Astrocyte (in vitro differentiated cells and primary cell): ENCODE measurements around the gene ERAP2. TPM values are rescaled to one million over a fixed set of nuclear protein-coding genes. Genes with fewer than 3 reads are reported as not detected.

Source experiments
- DNase-seq: peaks from one replicate; pipeline ENCODE4 v3.0.0-alpha.2; 2010; ENCODE audit warnings: low read depth
- FAIRE-seq: peaks from 2 replicates; lab custom pipeline; 2011; peaks lifted over from hg19 to GRCh38; lab: Jason Lieb, UNC
- H2AFZ ChIP-seq: 2 replicates; pipeline ENCODE4 v1.6.0; 2012; ENCODE audit warnings: low read depth, low read length, inconsistent platforms
- H3K27ac ChIP-seq: 2 replicates; pipeline ENCODE4 v1.5.1; 2011; ENCODE audit warnings: low read depth, low read length, inconsistent platforms
- H3K27me3 ChIP-seq: 2 replicates; pipeline ENCODE4 v1.6.0; 2011; ENCODE audit warnings: low read length, inconsistent platforms; ENCODE audit not compliant: insufficient read depth
- H3K36me3 ChIP-seq: 2 replicates; pipeline ENCODE4 v1.5.1; 2011; ENCODE audit warnings: low read length, inconsistent platforms; ENCODE audit not compliant: insufficient read depth
- H3K4me1 ChIP-seq: 2 replicates; pipeline ENCODE4 v1.5.1; 2011; ENCODE audit warnings: low read length, inconsistent platforms; ENCODE audit not compliant: insufficient read depth
- H3K4me2 ChIP-seq: 2 replicates; pipeline ENCODE4 v1.6.0; 2012; ENCODE audit warnings: low read length, inconsistent platforms
- H3K4me3 ChIP-seq: 2 replicates; pipeline ENCODE4 v1.5.1; 2011; ENCODE audit warnings: low read depth, mild to moderate bottlenecking, low read length, inconsistent platforms; ENCODE audit not compliant: insufficient read depth
- H3K79me2 ChIP-seq: 2 replicates; pipeline ENCODE4 v1.6.0; 2012; ENCODE audit warnings: mild to moderate bottlenecking, low read length, inconsistent platforms; ENCODE audit not compliant: insufficient read depth
- H3K9ac ChIP-seq: 2 replicates; pipeline ENCODE4 v1.6.0; 2012; ENCODE audit warnings: mild to moderate bottlenecking, low read length, inconsistent platforms
- H3K9me3 ChIP-seq: 2 replicates; pipeline ENCODE4 v1.5.1; 2012; ENCODE audit warnings: low read depth, mild to moderate bottlenecking, low read length, inconsistent platforms; ENCODE audit not compliant: insufficient read depth
- H4K20me1 ChIP-seq: 2 replicates; pipeline ENCODE4 v1.6.0; 2012; ENCODE audit warnings: low read length, inconsistent platforms; ENCODE audit not compliant: insufficient read depth
- H3K27ac Mint-ChIP-seq: one replicate; pipeline ENCODE4 v1.8.0; 2021; ENCODE audit warnings: mild to moderate bottlenecking, mixed read lengths; ENCODE audit not compliant: unreplicated experiment
- H3K27me3 Mint-ChIP-seq: one replicate; pipeline ENCODE4 v1.8.0; 2021; ENCODE audit warnings: low read depth, mixed read lengths; ENCODE audit not compliant: unreplicated experiment
- H3K36me3 Mint-ChIP-seq: one replicate; pipeline ENCODE4 v1.8.0; 2021; ENCODE audit warnings: low read depth, mixed read lengths; ENCODE audit not compliant: unreplicated experiment
- H3K4me1 Mint-ChIP-seq: one replicate; pipeline ENCODE4 v1.8.0; 2021; ENCODE audit warnings: low read depth, mixed read lengths; ENCODE audit not compliant: unreplicated experiment
- H3K4me3 Mint-ChIP-seq: one replicate; pipeline ENCODE4 v1.8.0; 2021; ENCODE audit warnings: mild to moderate bottlenecking, moderate library complexity, mixed read lengths; ENCODE audit not compliant: unreplicated experiment
- H3K9me3 Mint-ChIP-seq: one replicate; pipeline ENCODE4 v1.8.0; 2021; ENCODE audit warnings: mild to moderate bottlenecking, mixed read lengths; ENCODE audit not compliant: unreplicated experiment
- EZH2 ChIP-seq: IDR thresholded peaks from 2 replicates; pipeline ENCODE4 v1.6.1; 2012; ENCODE audit warnings: mild to moderate bottlenecking, low read length, inconsistent platforms; ENCODE audit not compliant: insufficient read depth
- total RNA-seq: library from RNA; stranded (reverse); gene quantifications from 2 replicates; pipeline ENCODE4 v1.2.1, GENCODE V29; 2021
- TF ChIP-seq, protein P1 (sequence below): IDR thresholded peaks from 2 replicates; pipeline ENCODE4 v1.5.1; 2011; ENCODE audit warnings: low read depth, mild to moderate bottlenecking, inconsistent platforms, low read length, moderate library complexity; ENCODE audit not compliant: insufficient read depth

The ERAP2 gene
- total RNA-seq, 1 donor from 2014 or later: 2.5 TPM

DNA sequence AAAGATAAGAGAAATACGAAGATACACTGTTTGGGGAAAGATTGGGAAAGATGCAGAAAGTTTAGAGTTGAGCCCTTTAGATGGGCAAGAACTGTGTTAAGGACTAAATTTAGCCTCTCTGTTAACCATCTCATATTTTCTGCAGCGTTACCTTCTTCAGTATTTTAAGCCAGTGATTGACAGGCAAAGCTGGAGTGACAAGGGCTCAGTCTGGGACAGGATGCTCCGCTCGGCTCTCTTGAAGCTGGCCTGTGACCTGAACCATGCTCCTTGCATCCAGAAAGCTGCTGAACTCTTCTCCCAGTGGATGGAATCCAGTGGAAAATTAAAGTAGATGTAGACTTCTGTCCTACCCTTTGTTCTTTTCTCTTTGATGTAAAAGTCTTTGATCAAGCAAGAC is 33.1 kb downstream of the ERAP2 start:
- FAIRE-seq (no peak), DNase-seq (no peak)
- Histone ChIP-seq H3K9ac (no peak overlapping the region), H3K27me3 (no peaks in the 10 kb centered on the region), H4K20me1 (no peaks in the 10 kb centered on the region), H3K36me3 (peaks cover 3% of the 10 kb centered on the region), H3K79me2 (no peaks in the 10 kb centered on the region), H3K4me3 (no peak overlapping the region), H3K4me2 (no peak overlapping the region), H3K4me1 (no peaks in the 10 kb centered on the region), H3K27ac (no peak overlapping the region), H2AFZ (no peak overlapping the region), H3K9me3 (no peaks in the 10 kb centered on the region)
- Mint-ChIP-seq H3K36me3 (no peaks in the 10 kb centered on the region), H3K27ac (no peak overlapping the region), H3K4me3 (no peak overlapping the region), H3K27me3 (no peaks in the 10 kb centered on the region), H3K4me1 (peaks cover 1% of the 10 kb centered on the region), H3K9me3 (no peaks in the 10 kb centered on the region)
- TF ChIP-seq, protein P1, sequence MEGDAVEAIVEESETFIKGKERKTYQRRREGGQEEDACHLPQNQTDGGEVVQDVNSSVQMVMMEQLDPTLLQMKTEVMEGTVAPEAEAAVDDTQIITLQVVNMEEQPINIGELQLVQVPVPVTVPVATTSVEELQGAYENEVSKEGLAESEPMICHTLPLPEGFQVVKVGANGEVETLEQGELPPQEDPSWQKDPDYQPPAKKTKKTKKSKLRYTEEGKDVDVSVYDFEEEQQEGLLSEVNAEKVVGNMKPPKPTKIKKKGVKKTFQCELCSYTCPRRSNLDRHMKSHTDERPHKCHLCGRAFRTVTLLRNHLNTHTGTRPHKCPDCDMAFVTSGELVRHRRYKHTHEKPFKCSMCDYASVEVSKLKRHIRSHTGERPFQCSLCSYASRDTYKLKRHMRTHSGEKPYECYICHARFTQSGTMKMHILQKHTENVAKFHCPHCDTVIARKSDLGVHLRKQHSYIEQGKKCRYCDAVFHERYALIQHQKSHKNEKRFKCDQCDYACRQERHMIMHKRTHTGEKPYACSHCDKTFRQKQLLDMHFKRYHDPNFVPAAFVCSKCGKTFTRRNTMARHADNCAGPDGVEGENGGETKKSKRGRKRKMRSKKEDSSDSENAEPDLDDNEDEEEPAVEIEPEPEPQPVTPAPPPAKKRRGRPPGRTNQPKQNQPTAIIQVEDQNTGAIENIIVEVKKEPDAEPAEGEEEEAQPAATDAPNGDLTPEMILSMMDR: no peak
- TF ChIP-seq EZH2: no peak

DNA sequence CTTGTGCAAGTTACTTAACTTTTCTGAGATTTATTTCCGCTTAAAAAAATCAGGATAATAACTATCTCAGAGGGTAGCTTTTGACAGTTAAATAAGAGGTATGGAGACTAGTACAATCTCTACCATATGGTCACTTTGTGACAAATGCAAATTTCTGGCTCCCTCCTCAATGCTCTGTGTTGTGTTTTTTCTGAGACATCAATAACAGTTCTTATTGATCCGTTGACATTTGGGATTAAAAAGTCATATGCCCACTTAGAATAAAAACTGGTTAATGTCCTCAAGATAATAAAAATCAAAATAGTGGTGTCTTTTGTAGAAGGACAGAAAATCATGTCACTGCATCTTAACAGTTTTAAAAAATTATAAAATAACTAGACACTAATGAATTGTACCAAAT is 34.8 kb downstream of the ERAP2 start:
- Histone ChIP-seq H3K27me3 (no peaks in the 10 kb centered on the region), H4K20me1 (no peaks in the 10 kb centered on the region), H3K4me3 (no peak overlapping the region), H3K4me2 (no peak overlapping the region), H3K27ac (no peak overlapping the region), H3K9ac (no peak overlapping the region), H3K9me3 (no peaks in the 10 kb centered on the region), H3K4me1 (no peaks in the 10 kb centered on the region), H3K79me2 (no peaks in the 10 kb centered on the region), H2AFZ (no peak overlapping the region), H3K36me3 (peaks cover 3% of the 10 kb centered on the region)
- Mint-ChIP-seq H3K9me3 (no peaks in the 10 kb centered on the region), H3K4me3 (no peak overlapping the region), H3K27ac (no peak overlapping the region), H3K4me1 (peaks cover 1% of the 10 kb centered on the region), H3K27me3 (no peaks in the 10 kb centered on the region), H3K36me3 (no peaks in the 10 kb centered on the region)
- TF ChIP-seq, protein P1: no peak
- TF ChIP-seq EZH2: no peak
- FAIRE-seq (no peak), DNase-seq (no peak)

DNA sequence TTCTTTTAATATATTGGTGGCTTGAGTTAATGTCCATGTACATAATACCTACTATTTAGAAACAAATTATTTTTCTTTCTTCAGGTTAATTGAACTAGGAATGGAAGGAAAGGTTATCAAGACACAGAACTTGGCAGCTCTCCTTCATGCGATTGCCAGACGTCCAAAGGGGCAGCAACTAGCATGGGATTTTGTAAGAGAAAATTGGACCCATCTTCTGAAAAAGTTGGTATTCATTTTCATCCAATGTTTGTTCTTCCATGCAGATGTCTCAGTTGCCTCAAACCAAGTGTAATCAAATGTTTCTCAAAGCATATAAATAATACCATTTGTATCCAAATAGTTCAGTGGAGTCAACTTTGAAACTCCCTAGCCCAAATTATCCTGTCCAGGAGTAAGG is 36.9 kb downstream of the ERAP2 start:
- Histone ChIP-seq H3K27me3 (no peaks in the 10 kb centered on the region), H3K27ac (no peak overlapping the region), H3K4me2 (no peak overlapping the region), H3K4me1 (no peaks in the 10 kb centered on the region), H3K4me3 (no peak overlapping the region), H3K36me3 (peaks cover 3% of the 10 kb centered on the region), H4K20me1 (no peaks in the 10 kb centered on the region), H2AFZ (no peak overlapping the region), H3K79me2 (no peaks in the 10 kb centered on the region), H3K9ac (no peak overlapping the region), H3K9me3 (no peaks in the 10 kb centered on the region)
- TF ChIP-seq, protein P1: no peak
- no peak for TF ChIP-seq EZH2
- no peaks in the 10 kb centered on the region for H3K27me3 Mint-ChIP-seq
- no peak for FAIRE-seq
- no peaks in the 10 kb centered on the region for H3K36me3 Mint-ChIP-seq
- H3K4me3 Mint-ChIP-seq: no peak overlapping the region
- no peak for DNase-seq
- no peak overlapping the region for H3K27ac Mint-ChIP-seq
- no peaks in the 10 kb centered on the region for H3K9me3 Mint-ChIP-seq
- peaks cover 1% of the 10 kb centered on the region for H3K4me1 Mint-ChIP-seq
